Subcutaneous abdominal adipose tissue (tissue), 5 donors: ENCODE data around the gene OPHN1.

Experiments used
- H3K27ac ChIP-seq: one replicate; pipeline ENCODE4 v1.7.0; 2013; ENCODE audit warnings: low read depth, mild to moderate bottlenecking, inconsistent platforms, low read length, moderate library complexity
- H3K27me3 ChIP-seq, 5 donors: one replicate each; pipeline ENCODE4 v1.7.0; 2013; ENCODE audit warnings: low read length in 5 of 5, inconsistent platforms in 1 of 5; ENCODE audit not compliant: control insufficient read depth in 5 of 5, insufficient read depth in 4 of 5
- H3K36me3 ChIP-seq, 5 donors: one replicate each; pipeline ENCODE4 v1.7.0; 2013; ENCODE audit warnings: low read length in 5 of 5; ENCODE audit not compliant: control insufficient read depth in 5 of 5, insufficient read depth in 5 of 5
- H3K4me1 ChIP-seq, 5 donors: one replicate each; pipeline ENCODE4 v1.7.0; 2013; ENCODE audit warnings: low read length in 5 of 5, mild to moderate bottlenecking in 3 of 5, moderate library complexity in 1 of 5; ENCODE audit not compliant: control insufficient read depth in 5 of 5, insufficient read depth in 5 of 5
- H3K4me3 ChIP-seq, 5 donors: one replicate each; pipeline ENCODE4 v1.7.0; 2013; ENCODE audit warnings: low read length in 5 of 5, low read depth in 1 of 5
- H3K9ac ChIP-seq, 5 donors: one replicate each; pipeline ENCODE4 v1.7.0; 2013; ENCODE audit warnings: low read length in 5 of 5, mild to moderate bottlenecking in 4 of 5, moderate library complexity in 3 of 5
- H3K9me3 ChIP-seq, 5 donors: one replicate each; pipeline ENCODE4 v1.7.0; 2013; ENCODE audit warnings: low read length in 5 of 5; ENCODE audit not compliant: control insufficient read depth in 5 of 5
- donor health status: healthy.
- donor health status: healthy.
- donor health status: healthy.
- donor health status: healthy.
- donor health status: healthy.

Gene OPHN1

DNA sequence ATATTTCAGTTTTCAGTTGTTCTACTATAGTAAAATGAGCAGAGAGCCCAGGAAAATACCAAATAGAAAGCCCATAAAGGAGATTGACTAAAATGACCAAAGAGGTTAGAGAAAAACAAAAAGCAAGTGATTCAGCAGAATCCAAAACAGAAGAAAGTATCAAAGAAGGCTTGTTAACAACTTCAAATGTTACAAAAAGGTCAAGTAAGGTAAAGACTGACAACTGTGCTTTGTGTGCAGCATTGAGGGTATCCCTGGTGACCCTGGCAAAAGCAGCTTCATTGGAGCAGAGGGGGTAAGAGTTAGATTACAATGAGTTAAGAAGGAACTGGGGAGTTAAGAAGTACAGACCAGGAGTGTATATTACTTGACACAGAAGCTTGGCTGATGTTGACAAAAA is 317.9 kb downstream of the OPHN1 start:
- Histone ChIP-seq H3K4me1 (peaks cover 0 to 4% (median 0%) of the 10 kb centered on the region in 5 donors), H3K36me3 (peaks cover 0 to 6% (median 3%) of the 10 kb centered on the region in 5 donors), H3K9me3 (no peaks in the 10 kb centered on the region), H3K4me3 (no peak overlapping the region), H3K27me3 (peaks cover 0 to 7% (median 0%) of the 10 kb centered on the region in 5 donors), H3K9ac (no peak overlapping the region), H3K27ac (no peak overlapping the region)

DNA sequence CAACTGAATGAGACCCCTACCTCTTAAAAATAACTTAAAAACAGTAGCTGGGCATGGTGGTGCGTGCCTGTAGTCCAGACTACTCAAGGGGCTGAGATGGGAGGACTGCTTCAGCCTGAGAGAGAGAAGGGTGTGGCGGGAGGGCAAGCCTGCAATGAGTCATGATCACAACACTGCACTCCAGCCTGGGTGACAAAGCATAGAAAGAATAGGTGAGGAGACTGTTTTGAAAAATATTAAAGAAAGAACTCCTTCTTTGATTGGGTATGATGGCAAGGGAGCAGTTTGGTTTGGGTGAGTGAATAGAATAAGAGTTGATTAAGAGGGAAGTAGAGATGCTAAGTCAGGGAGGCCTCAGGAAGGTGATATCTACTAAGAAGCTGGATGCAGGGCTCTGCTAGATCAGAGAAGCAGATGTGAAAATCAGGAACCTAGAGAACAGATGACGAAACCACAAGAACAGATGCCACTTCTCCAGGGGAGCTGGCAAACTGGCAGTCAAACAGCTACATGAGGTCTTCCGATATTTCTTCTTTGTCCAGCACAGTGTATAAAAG is 318.6 kb downstream of the OPHN1 start:
- H3K4me3 ChIP-seq = no peak overlapping the region
- H3K4me1 ChIP-seq = peaks cover 0 to 4% (median 0%) of the 10 kb centered on the region in 5 donors
- no peak overlapping the region for H3K27ac ChIP-seq
- H3K27me3 ChIP-seq = peaks cover 0 to 7% (median 0%) of the 10 kb centered on the region in 5 donors
- no peaks in the 10 kb centered on the region for H3K9me3 ChIP-seq
- peaks cover 0 to 8% (median 3%) of the 10 kb centered on the region in 5 donors for H3K36me3 ChIP-seq
- no peak overlapping the region for H3K9ac ChIP-seq

DNA sequence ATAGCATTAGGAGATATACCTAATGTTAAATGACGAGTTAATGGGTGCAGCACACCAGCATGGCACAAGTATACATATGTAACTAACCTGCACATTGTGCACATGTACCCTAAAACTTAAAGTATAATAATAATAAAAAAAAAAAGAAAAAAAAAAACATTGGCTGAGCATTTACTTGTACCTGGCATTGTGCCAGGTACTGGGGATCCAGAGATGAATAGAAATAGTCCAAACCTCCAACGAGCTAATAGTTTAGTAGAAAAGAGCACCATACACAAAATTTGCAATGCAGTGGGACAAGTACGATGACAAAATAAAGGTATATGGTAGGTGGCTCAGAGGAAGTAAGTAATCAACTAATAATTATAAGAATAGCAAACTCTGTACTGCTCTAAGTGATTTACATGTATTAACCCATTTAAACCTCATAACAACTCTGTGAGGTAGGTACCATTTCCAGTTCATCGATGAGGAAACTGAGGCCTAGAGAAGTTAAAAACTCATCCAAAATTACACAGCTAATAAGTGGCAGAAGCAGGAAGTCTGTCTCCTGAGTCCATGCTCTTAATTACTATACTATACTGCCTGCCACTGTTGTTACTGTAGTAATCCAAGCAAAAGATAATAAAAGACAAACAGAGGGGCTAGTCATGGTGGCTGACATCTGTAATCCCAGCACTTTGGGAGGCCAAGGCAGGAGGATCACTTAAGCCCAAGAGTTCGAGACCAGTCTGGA is 319.3 kb downstream of the OPHN1 start:
- Histone ChIP-seq H3K9ac (no peak overlapping the region), H3K9me3 (no peaks in the 10 kb centered on the region), H3K4me3 (no peak overlapping the region), H3K27ac (no peak overlapping the region), H3K27me3 (peaks cover 0 to 7% (median 0%) of the 10 kb centered on the region in 5 donors), H3K4me1 (peaks cover 0 to 3% (median 0%) of the 10 kb centered on the region in 5 donors), H3K36me3 (peaks cover 0 to 8% (median 3%) of the 10 kb centered on the region in 5 donors)

DNA sequence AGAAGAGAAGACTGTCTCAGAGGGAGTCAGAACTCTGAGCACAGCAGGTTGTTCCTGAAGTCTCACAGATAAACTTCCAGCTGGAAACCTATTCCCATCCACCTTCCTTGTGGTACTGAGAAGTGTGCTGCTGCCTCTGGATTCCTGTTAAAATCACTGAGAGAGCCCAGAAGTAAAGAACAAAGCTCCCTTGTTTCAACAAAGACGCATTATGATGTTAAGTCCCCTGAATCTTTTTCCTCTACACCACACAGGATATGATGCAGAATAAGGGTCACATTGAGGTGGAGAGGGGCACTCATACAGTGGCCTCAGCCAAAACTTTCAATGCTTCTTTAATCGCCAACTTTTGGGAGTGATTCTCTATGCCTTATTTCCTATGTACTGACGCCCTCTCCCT is 321.0 kb downstream of the OPHN1 start:
- Histone ChIP-seq H3K27ac (no peak overlapping the region), H3K9me3 (no peaks in the 10 kb centered on the region), H3K4me1 (peaks cover 0 to 2% (median 0%) of the 10 kb centered on the region in 5 donors), H3K9ac (no peak overlapping the region), H3K36me3 (peaks cover 0 to 8% (median 3%) of the 10 kb centered on the region in 5 donors), H3K27me3 (peaks cover 0 to 7% (median 0%) of the 10 kb centered on the region in 5 donors), H3K4me3 (no peak overlapping the region)

DNA sequence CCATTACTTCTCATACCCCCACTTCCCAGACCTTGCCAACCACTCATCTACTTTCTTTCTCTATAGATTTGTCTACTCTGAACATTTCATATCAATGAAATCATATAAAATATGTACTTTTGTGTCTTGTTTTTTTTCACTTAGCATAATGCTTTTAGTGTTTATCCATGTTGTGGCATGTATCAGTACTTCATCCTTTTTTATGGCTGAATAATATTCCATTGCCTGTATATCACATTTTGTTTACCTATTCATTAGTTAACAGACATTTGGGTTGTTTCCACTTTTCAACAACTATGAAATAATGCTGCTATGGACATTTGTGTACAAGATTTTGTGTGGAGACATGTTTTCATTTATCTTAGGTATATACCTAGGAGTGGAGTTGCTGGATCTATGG is 324.1 kb downstream of the OPHN1 start:
- Histone ChIP-seq H3K27ac (no peak overlapping the region), H3K27me3 (peaks cover 0 to 7% (median 0%) of the 10 kb centered on the region in 5 donors), H3K9ac (no peak overlapping the region), H3K36me3 (peaks cover 0 to 8% (median 3%) of the 10 kb centered on the region in 5 donors), H3K4me1 (peaks cover 0 to 2% (median 0%) of the 10 kb centered on the region in 5 donors), H3K4me3 (no peak overlapping the region), H3K9me3 (no peaks in the 10 kb centered on the region)

DNA sequence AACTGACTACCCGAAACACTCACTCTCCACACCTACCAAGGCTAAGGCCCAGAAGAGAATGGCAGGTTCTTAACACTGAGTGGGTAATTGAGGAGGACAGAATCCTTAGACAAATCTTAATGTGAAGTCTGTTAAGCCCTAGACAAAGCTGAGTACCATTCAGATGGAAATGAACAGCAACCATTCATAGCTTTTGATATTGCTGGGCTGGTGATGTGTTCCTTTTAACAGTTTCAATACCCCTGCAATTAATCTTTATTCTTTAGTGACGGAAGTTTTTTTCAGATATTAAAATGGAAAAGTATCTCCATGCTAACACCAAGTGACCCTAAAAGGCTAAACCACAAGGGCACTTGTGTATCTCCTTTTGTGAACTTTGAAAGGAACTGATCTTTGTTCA is 334.9 kb downstream of the OPHN1 start:
- peaks cover 0 to 8% (median 0%) of the 10 kb centered on the region in 5 donors for H3K27me3 ChIP-seq
- H3K9ac ChIP-seq = no peak overlapping the region
- no peak overlapping the region for H3K27ac ChIP-seq
- no peak overlapping the region for H3K4me3 ChIP-seq
- peaks cover 0 to 4% (median 0%) of the 10 kb centered on the region in 5 donors for H3K36me3 ChIP-seq
- H3K9me3 ChIP-seq = peaks cover 0 to 4% (median 0%) of the 10 kb centered on the region in 5 donors
- H3K4me1 ChIP-seq = no peaks in the 10 kb centered on the region

DNA sequence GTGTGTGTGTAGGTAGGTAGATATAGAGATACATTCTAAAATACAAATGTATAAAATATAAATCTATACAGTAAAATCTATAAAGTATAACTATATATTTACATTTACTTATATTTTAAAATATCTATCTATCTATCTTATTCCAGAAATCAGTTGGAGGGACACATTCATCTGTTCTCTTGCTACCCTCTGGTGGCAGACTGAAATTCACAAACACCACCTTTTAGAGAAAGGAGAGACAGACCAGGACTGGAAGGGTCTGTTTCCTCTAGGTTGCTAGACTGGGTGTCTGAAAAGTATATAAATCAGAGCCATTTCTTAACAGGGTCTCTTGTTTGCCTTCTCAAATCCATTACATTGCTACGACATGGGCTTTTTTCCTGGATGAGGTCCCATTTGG is 343.0 kb downstream of the OPHN1 start:
- H3K9ac ChIP-seq = no peak overlapping the region
- H3K27me3 ChIP-seq = no peaks in the 10 kb centered on the region
- no peak overlapping the region for H3K4me3 ChIP-seq
- H3K27ac ChIP-seq = no peak overlapping the region
- H3K36me3 ChIP-seq = peaks cover 0 to 4% (median 0%) of the 10 kb centered on the region in 5 donors
- H3K4me1 ChIP-seq = peaks cover 0 to 3% (median 0%) of the 10 kb centered on the region in 5 donors
- H3K9me3 ChIP-seq = no peaks in the 10 kb centered on the region

DNA sequence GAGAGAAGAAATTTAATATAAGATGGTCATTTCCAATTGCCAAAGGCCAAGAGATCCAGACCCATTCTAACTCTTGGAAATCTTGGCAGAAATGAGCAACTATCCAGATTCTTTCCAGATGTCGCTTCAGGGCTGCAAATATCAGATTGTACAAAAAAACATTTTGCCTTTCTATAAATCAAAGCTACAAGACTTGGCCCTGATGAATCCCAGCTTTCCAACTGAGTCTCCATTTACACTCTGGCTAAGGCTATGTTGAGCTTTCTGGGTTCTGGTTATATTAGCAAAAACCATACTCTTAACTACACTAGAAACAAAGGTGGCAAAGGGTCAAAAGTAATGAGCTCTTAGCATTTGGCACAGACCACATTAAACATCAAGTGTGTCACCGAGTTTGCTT is 345.8 kb downstream of the OPHN1 start:
- Histone ChIP-seq H3K4me1 (peaks cover 0 to 12% (median 4%) of the 10 kb centered on the region in 5 donors), H3K27ac (no peak overlapping the region), H3K36me3 (no peaks in the 10 kb centered on the region)

DNA sequence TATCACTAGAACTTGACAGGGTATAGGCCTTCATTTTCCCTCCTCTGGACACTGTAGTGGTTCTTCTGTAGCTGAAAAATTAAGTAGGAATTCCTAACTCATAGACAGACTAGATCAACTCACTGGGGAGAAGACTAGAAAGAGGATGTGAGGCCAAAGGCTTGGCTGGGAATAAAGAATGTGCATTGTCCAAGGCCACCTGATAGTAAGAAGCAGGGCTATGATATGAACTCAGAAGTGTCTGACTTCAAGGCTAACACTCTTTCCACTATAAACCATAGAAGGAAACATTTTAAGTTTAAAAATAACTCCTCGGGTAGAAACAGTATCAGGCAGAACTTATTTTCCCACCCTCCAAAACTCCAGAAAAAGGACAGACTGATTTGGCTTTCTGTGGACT is 346.6 kb downstream of the OPHN1 start:
- no peak overlapping the region for H3K9ac ChIP-seq
- no peak overlapping the region for H3K27ac ChIP-seq
- H3K27me3 ChIP-seq = no peaks in the 10 kb centered on the region
- no peak overlapping the region for H3K4me3 ChIP-seq
- peaks cover 0 to 12% (median 4%) of the 10 kb centered on the region in 5 donors for H3K4me1 ChIP-seq
- H3K9me3 ChIP-seq = peaks cover 0 to 3% (median 0%) of the 10 kb centered on the region in 5 donors
- H3K36me3 ChIP-seq = no peaks in the 10 kb centered on the region

More for the DNA sequence above, 345.8 kb downstream of the OPHN1 start:
- Histone ChIP-seq H3K9me3 (peaks cover 0 to 2% (median 0%) of the 10 kb centered on the region in 5 donors), H3K4me3 (no peak overlapping the region), H3K9ac (no peak overlapping the region), H3K27me3 (no peaks in the 10 kb centered on the region)

DNA sequence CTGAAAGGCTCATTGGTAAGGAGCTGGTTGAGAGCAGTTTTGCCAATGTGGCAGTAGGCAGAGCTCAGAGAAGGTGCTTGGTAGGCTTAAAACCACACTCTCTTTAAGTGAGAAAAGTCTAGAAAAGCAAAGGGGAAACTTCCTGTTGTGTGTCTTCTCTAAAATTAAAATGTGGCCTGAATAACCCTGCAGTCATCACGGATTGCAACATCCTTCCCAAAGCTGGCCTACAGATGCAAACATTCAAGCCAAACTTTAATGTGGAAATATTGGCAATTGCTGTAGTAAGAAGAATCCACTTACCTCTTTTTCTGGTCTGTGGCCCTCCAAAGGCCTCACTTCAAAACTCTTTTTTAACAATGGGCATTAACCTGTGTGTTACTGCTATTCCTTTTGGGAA is 348.5 kb downstream of the OPHN1 start:
- no peaks in the 10 kb centered on the region for H3K36me3 ChIP-seq
- no peak overlapping the region for H3K9ac ChIP-seq
- no peak overlapping the region for H3K4me3 ChIP-seq
- peaks cover 0 to 3% (median 0%) of the 10 kb centered on the region in 5 donors for H3K9me3 ChIP-seq
- H3K27me3 ChIP-seq = no peaks in the 10 kb centered on the region
- H3K27ac ChIP-seq = peak overlapping the region; percentile 77
- H3K4me1 ChIP-seq = peaks cover 0 to 12% (median 4%) of the 10 kb centered on the region in 5 donors
